OCI-M1 (cell line): ENCODE measurements around the gene LRRC72.
A peak's percentile ranks its signal among the peaks of the same experiment; 100 is the strongest.
"Not testable (repeated sequence)": the region's sequence is repeated elsewhere in the genome, so short reads cannot be mapped to it uniquely, and the experiment has no call there.

Experiments used
- DNase-seq: peaks from one replicate; lab custom pipeline; 2025; lab: John Stamatoyannopoulos, UW

The LRRC72 gene

DNA sequence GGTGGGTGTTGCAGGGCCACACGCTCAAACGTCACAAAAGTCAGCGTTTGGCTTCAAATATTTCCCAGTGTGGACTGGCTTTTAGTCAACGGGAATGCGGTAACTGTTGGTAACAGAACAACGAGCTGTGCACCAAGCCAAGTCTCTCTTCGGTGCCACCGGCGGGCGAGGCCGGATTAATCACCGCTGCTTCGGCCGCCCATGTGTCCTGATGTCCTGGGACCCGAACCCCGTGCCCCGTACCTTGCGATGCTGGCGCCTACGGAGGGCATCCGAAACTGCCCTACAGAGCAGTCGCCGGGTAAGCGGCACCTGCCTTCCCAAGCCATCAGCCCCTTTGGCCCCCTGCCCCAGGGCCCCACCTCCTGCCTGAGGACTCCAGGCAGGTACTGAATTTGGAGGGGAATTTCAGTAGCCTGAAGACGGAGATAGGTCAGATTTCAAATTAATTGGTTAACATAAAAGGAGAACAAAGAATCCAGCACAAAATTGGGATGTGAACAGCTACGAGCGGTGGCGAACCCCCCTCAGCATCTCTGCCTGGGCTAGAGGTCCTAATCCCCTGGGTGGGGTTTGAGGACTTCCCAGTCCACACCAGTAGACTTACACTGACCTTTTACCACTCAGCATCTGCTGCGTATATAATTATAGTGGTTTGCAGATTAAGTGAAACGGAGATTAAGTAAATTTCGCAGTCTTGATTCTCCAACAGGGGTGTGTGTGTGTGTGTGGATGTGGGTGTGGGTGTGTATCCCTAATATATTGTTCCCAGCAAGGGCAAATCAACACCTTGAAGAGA lies at the start of gene LRRC72:
TSS of gene LRRC72 (plus strand) at position 84 of the 799 bp plus-strand sequence. CDS start at position 212, 128 bp downstream.
- no peak for DNase-seq

GRCh38 chr7:16479161-16479560 lies 47.5 kb upstream of the LRRC72 start:
- DNase-seq: no peak

DNA sequence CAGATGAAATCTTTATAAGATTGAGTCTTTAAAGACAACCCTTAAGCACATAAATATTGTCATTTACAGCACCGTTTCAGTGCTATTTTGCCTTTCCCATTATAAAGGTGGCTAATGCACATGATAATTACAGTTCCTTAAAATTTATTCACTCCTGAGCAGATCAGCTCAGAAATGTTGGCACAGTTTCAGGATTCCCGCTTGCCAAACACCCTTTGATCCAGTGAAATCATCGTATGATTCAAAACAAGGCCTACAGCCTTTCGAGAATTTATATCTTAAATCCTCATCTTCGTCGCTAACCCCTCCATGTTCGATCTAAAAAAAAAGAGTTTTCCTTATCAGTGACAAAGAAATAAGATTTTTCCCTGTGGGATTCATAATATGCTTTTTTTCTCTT lies 47.0 kb upstream of the LRRC72 start:
- DNase-seq: no peak

- DNase-seq: no peak
These were observed 42.0 kb upstream of the LRRC72 start for GRCh38 chr7:16484453-16485158.

DNA sequence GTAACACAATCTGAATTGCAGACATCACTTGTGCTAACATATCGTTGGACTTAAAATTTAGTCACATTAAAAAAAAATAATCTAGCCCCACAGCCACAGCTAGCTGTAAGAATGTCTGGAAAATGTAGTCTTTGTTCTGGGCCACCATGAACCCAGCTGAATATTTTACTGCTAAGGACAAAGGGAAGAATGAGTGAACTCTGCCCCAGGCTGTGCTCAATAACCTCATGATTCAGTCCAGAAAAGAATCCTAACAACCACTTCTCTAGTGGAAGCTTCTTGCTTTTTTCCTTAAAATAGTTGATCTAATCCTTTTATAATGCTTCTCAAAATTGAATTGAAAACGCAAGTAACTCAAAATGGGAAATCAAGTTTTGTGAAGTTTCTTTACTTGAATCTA lies 35.5 kb upstream of the LRRC72 start:
- no peak for DNase-seq

DNA sequence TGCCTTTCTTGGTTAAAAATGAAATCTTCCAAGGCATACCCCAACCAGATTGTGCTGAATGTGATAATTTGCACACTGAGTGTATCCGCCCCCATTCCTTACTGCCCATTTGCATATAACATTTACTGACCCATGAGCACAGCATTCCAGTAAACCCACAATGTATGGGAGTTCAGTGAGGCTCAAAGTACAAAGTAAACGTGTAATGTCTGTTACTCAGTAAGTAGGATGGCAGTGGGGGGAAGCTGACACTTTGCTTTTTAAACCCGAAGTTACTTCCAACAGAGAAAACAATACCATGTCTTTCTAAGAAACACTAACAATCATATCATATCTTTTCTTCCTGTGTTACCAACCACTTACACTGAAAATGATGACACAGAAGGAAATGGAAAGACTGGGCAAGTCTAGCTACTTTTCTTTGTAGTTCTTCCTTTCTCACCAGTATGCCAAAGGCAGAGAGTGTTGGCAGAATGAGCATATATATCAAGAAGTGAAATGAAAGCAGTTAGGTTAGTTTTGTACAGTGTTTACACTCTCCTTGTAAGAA lies 34.0 kb upstream of the LRRC72 start:
- DNase-seq: peak; percentile 83

GRCh38 chr7:16493266-16493665 lies 33.4 kb upstream of the LRRC72 start:
- peak; percentile 32 for DNase-seq

DNA sequence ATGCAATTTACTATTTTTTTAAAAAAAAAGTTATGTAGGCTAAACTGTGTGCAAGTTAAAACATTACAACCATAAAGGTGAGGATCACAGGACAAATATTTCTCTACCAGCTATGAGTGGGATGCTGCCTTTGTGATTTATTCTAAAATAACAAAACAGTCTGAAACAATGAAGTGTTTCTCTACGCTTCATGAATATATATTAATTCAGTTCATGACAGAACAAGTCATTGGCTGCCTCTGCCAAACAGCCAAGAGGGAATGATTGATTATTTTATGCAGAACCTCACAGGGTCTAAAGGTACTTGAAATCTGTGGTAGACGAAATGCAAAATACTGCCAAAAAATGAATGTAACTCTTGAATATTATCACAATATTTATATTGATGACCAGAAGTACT lies 32.1 kb upstream of the LRRC72 start:
- DNase-seq: no peak

DNA sequence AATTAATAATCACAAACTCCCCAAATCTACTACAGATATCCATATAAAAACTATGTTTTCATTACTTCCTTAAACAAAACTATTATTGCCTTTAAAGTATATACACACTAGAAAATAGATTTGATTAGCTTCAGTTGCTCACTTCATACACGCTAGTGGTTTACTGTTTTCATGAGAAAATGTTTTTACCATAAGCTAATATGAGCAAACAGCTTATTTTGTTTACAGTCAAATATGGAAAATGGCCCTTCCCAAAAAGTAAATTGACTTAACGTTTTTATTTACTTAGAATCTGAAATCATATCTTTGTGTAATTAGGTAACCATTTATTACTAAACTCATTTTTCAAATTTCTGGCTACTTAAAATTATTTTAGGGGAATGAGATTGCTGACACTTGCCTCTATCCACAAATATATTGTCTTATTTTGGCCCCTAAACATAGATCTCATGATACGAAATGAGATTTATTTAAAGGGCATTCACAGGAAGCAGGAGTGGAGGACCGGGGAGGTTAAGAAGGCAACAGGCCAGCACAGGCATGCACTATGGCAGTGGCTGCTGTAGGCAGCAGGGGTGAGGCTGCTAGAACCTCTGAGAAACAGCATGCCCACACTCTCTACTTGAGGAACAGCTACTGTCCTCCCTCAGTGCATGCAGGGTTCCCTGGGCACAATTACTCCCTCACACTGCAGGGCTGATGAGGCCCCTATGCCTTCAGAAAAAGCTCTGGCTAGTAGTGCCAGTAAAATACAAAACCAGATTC lies 31.5 kb upstream of the LRRC72 start:
- no peak for DNase-seq

DNA sequence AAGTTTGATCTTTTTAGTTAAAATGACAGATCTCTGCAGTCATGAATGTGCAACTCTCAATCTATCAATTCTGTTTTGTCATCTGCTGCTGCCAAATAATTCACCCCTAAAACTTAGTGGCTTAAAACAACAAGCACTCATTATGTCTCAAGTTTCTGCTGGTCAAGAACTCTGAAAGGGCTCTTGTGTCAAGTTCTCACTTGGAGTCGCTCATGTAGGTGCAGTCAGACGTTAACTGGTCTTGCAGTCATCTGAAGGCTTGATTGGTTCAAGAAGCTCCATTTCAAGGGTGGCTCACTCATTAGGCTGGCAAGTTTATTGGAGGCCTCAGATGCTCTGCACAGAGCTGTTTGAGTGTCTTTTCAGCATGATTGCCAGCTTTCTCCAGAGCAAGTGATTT lies 28.5 kb upstream of the LRRC72 start:
- no peak for DNase-seq

DNA sequence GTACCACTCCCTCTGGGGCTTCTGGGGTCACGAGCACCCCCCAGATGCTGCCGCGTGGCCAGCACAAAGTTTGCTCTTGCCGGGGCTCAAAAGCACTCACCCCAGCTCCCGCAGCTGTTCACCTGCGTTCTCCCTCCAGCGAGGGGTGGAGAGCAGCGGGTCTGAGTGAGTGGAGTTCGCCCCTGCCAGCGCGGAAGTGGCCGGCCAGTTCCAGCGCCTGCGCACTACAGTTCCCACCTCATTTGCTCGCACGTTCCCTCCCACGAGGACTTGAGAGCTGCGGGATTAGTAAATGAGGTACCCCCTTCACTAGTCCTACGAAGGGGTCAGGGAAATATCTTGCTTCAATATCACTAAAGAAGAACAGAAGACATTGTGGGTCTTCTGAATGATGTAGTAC lies 24.3 kb upstream of the LRRC72 start:
- DNase-seq: no peak

- no peak for DNase-seq
These were observed 22.6 kb upstream of the LRRC72 start for GRCh38 chr7:16504019-16504418.

GRCh38 chr7:16506422-16506821 lies 20.2 kb upstream of the LRRC72 start:
- peak; percentile 16 for DNase-seq

GRCh38 chr7:16509829-16510228 lies 16.8 kb upstream of the LRRC72 start:
- DNase-seq: peak; percentile 68

DNA sequence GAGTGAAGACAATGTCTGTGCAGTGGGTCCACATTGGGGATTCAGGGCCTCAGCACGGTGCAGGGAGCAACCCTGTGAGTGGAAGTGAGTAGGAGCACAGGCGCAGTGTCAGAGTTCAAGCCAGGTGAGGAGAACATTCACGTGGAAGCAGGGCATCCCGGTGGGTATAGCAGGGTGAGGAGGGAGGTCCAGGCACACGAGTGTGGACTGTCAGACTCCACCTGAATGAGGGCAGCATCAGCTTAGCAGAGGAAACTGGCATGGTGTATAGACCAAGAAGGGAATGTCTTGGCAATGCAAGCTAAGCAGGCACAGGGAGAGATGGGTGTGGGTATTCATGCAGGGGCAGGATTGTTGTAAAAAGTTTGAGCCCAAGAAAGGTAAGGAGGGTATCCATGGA lies 15.3 kb upstream of the LRRC72 start:
- no peak for DNase-seq

DNA sequence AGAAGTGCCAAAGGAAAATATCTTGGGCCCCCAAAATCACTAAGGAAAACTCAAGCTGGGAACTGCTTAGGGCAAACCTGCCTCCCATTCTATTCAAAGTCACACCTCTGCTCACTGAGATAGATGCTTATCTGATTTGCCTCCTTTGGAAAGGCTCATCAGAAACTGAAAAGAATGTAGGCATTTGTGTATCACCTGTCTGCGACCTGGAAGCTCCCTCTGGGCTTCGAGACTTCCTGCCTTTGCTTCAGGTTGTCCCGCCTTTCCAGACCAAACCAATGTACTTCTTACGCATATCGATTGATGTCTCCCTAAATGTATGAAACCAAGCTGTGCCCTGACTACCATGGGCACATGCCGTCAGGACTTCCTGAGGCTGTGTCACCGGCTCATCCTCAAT lies 14.5 kb upstream of the LRRC72 start:
- DNase-seq: no peak

- no peak for DNase-seq
These were observed 12.4 kb upstream of the LRRC72 start for GRCh38 chr7:16514271-16514670.

- no peak for DNase-seq
These were observed 11.9 kb upstream of the LRRC72 start for GRCh38 chr7:16514729-16515128.

GRCh38 chr7:16515785-16516685 lies 10.6 kb upstream of the LRRC72 start:
- DNase-seq: no peak

DNA sequence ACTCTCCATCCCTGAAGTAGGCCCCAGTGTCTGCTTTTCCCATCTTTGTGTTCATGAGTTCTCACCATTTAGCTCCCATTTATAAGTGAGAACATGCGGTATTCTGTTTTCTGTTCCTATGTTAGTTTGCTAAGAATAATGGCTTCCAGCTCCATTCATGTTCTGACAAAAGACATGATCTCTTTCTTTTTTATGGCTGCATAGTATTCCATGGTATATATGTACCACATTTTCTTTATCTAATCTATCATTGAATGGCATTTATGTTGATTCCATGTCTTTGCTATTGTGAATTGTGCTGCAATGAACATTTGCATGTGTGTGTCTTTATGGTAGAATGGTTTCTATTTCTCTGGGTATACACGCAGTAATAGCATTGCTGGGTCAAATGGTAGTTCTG lies 6.6 kb upstream of the LRRC72 start:
- DNase-seq: not testable (repeated sequence)

DNA sequence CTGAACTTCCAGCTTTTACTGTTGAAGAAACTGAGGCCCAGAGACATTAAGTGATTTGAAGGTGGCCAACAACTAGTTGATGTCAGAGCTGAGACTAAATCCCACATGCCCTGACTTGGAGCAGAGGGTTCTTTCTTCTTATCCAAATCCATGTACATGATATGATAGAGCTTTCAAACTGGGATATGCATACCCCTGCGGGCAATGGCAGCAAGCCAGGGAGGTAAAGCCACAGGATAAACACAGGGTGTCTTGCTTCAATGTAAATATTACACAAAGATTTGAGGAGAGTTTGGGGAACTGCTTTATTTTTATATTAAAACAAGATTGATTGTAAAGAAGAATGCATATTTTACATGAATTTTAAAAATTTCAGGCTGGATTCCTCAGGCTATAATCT lies 2.3 kb upstream of the LRRC72 start:
- no peak for DNase-seq
